HPDE6-E6E7 (cell line): ENCODE results near the gene POLR2E.
"Not testable (repeated sequence)": the region's sequence is repeated elsewhere in the genome, so short reads cannot be mapped to it uniquely, and the experiment has no call there.

Experiments used
- DNase-seq: peaks from one replicate; pipeline ENCODE4 v3.0.0; 2011; ENCODE audit warnings: missing footprints; ENCODE audit errors: extremely low spot score

The POLR2E gene

DNA sequence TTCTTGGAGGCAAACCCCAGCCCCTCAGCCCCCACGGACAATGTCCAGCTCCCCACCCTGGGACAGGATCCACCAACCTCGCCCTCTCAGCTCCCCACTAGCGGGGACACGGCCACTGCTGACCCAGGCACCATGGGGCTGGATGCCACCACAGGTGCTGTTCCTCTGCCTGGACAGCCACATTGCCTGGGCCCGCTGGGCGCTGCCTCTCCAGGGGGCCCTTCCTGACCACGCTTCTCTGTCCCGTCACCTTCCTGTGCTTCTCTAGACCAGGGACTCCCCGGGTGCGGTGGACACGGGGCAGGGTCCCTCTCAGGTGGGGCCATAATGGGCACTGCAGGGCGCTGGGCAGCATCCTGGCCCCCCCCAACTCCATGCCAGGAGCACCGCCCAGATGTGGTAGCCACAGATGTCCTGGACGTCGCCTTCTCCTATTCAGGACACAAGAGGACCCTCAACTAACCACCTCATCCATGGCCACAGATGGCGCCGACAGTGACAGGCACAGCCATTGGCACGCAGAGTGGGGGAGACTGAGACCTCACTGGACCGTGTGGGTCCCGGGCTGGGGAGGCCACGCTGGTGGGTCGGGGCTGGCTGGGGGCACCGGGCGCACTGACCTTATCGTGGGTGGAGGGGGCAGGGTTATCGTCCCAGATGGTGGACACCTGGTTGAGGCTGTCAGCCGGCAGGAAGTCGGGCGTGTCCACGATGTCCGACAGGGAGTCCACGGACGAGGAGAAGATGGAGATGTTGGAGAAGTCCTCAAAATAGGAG, 32.0 kb upstream of the POLR2E start:
- DNase-seq, result no peak

DNA sequence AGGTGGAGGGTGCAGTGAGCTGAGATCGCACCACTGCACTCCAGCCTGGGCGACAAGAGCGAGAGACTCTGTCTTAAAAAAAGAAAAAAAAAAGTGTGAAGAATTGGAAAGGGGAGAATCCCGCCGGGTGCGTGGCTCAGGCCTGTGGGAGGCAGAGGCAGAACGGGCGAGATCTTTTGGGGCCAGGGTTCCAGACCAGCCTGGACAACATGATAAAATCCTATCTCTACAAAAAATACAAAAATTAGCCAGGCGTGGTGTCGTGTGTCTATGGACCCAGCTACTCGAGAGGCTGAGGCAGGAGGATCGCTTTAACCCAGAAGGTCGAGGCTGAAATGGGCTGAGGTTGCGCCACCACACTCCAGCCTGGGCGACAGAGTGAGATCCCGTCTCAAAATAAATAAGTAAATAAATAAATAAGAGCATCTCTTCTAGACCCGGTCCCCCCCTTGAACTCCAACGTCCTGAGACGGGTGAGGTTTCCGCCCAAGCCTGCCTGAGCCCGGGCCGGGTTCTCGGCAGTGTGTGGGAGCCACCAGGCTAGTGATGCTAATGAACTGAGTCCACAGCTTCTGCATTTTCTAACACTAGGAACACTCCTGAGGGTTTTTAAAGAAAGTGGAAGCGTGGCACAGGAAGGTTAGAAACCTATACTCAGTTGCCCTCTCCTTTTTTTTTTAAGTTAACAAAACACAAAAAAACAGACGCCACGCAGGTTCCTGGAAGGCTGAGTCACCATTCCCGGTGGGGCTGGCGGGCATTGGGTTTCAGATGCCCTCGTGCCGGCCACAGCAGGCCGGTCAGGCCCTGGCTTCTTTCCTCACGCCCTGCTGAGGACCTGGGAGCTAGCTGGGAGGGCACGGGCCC, 30.7 kb upstream of the POLR2E start:
- DNase-seq, result no peak

DNA sequence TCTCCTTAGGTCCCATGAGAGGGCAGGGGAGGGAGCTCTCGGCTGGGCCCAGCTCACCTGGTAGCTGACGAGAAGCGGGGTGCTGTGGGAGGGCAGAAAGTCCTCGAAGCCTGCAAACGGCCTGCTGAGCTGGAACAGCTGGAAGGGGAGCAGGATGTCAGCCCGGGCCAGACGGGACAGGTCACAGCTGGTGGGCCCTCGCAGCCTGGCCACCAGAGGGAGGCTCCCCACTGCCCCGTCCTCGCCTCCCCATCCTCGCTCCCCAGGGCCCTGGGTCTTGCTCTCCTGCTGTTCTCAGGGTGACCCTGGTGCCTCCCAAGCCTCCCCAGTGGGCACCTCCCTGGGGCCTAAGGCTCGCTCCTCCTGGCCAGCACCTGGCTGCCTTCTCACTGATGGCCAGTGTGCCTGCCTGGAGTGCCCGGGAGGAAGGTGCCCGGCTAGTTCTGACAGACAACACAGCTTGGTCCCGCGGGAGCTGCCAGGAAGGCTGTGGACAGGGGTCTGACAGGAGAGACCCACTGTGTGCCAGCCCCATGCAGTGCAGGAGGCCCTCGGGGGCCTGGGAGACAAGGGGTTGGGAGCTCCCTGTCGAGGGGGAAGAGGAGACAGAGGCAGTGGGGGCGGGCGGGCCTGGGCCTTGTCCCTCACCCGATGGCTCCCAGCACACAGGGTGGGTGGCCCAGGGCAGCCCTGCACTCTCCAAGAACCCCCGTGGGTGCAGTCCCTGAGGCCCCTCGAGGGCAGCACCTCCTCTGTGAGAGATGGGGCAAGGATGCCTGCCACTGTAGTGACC, 28.9 kb upstream of the POLR2E start:
- no peak for DNase-seq

DNA sequence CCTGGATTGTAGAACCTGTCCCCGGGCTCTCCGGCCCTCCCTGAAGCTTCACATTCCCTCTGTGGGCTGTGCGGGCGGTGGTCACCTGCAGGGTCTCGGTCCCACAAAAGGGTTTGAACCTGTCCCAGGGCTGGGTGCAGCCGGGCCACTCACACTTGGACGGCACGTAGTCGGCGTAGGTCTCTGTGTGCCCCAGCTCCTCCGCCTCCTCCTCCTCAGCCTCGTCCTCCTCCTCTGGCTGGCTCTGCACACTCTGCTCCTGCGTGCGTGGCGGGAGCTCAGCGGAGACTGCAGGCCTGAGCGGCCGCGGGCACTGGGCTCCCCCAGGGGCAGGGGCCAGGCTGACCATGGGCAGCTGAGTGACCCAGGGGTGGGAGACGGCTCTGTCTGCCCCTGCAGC, 28.2 kb upstream of the POLR2E start:
- no peak for DNase-seq

DNA sequence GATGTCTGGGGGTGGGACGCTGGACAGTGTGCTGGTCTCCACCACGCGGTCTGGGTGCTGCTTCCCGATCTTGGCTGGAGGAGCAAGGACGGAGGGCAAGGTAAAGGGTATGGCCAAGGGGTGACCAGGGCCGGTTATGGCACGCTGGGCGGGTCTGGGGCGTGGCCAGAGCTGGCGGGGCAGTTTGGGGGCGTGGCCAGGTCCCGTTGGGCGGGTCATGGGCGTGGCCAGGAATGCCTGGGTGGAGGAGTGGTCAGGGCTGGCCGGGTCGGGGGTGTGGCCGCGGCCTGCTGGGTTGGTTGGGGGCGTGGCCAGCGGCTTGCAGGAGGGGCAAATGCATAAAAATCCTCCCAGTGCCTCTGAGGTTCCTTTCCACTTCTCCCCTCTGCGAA, 27.8 kb upstream of the POLR2E start:
- peak; percentile 80 for DNase-seq

DNA sequence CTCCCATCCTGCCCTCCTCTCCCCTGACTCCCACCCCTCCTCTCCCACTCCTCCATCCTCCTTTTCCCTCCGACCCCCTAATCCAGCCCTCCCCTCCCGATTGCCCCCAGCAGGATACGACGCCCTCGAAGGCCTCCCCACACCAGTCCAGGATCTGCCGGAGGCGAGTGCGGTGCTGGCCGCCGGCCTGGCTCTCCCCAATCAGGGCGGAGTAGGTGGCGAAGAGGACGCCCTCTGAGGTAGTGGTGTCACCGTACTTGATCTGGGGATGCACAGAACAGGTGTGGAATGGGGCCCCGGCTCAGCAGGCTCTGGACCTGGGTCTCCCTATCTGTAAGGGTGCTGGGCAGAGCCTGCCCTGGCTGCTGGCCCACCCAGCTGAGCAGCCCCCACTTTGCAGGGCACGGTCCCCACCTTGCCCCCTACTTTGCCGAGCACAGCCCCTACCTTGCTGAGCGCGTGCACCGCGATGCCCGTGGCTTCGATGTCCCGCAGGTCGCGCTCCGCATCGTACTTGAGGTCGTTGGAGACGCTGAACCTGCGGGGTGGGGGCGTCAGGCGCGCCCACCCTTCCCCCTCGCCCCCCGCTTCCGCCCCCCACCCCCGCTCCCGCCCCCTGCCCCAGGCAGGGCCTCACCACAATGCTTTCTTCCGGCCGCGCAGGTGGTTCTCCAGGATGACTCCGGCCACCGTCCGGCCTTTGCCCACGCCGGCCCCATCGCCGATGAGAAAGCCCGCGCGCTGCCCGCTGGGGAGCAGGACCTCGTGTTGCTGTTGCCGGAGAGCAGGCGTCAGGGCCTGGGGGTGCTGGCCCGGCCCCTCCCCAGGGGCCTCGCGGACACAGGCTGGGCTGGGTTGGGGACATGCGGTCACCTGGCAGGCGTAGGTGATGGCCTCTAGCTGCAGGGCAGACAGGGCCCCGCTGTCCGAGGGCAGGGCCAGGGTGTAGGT, 27.1 kb upstream of the POLR2E start:
- DNase-seq, result no peak

DNA sequence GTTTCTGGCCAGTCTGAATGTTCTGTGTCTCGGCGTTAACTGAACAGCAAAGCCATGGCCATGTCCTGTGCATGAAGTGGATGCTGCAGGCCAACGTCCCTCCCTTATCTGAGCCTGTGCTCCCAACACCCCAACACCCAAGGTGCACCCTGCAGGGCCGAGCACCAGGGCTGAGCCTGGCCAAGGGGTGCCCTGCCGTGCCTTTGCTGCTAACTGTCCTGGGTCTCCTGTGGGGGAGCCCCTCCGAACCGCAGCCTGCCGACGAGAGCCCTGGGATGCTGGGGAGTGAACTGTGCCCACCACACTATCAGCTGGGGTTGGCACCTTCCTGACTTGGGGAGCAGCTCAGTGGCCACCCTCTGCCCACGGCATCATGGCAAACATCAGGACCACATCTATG, 26.2 kb upstream of the POLR2E start:
- no peak for DNase-seq

DNA sequence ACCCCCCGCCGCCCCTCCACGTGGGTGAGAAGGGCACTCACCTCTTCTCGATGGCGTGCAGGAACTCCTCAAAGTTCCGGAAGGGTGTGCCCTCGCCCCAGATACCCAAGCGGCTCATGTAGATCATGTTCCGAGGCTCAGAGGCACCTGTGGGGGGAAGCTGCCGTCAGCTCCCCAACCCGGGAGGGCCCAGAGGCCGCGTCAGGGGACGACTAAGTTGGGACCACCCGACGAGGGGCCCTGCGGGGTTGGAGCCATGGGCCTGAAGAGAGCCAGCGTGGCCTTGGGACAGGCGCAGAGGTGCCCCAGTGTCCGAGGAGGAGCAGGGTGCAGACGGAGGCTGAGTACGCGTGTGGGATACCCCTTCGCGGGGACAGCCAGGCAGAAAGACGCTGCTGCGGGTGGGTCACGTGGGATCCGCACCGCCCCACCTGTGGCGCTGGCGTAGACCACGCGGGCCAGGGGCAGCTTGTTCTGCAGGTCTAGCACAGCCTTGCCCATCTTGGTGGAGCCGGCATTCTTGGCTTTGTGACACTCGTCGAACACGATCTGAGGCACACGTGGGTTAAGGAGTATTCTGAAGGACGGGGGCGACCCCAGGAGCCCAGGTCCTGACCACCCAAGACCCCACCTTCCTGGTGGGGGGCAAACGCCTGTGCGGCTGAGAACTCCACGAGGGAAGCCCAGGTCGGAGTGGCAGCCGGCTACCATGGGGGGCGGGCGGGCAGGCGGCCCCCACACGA, 24.5 kb upstream of the POLR2E start:
- DNase-seq, result no peak

DNA sequence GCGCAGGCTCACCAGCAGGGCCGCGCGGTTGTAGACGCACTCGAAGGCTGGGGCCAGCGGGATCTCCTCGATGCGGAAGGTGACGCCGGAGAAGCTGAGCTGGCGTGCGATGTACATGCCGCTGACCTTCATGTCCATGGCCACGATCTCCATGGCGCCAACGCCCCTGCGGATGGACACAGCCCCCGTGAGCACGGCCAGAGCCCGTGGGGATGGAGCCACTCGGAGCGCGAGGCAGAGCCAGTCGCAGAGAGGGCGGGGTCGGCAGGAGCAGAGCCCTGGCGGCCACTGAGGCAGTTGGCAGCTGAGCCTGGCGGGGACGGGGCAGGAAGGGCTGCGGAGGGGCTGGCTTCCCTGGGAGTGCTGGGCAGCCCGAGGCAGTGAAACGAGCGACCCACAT, 23.8 kb upstream of the POLR2E start:
- no peak for DNase-seq

DNA sequence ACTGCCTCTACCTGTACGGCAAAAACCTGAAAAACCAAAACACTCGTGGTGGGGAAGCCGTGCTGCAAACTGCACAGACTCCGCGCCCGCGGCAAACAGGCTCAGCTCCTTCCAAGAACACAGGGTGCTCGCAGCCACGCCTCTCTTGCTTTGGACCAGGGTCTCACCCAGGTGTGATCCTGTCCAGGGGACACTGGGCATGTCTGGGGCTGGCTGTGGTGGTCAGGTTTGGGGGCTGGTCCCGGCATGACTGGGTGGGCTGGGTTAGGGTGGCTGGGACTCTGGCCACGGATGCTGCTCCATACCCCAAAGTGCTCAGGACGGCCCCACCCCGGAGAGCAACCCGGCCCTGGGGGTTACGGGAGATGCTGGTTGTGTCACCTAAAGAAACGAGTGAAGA, 22.5 kb upstream of the POLR2E start:
- no peak for DNase-seq

DNA sequence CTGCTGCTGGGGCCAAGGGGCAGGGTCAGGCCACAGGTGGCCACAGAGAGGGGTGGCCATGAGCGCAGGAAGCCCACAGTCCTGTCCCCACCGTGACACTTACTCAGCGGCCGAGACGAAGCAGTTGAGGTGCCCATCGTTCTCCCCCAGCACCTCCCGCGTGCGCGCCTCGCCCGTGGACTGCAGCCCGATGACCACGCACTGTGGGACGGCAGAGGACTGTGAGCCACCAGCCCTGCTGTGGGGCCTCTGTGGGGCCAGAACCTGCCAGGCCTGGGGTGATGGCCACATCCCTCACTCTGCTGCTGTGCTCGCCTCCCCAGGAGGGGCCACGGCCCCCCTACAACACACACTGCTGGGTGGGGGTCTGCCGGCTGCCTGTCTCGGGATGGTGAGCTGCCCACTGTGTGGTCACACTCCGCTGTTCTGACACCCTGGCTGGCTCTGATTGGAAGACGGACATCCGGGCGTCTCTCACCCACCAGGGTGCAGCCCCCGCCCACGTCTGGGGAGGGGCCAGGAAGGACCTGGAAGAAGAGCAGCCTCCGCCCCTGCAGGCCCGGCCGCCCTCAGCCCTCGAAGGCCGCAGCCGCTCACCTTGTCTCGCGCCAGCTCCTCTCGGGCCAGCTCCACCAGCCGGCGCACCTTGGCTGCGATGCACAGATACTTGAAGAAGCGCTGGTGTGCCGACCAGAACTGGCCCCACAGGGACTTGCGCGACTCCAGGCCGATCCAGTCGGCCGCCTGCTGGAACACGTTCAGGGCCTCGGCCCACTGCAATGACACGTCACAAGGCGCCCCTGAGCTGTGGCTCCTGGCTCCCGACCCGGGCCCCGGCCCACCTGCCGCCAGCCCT, 21.8 kb upstream of the POLR2E start:
- no peak for DNase-seq

DNA sequence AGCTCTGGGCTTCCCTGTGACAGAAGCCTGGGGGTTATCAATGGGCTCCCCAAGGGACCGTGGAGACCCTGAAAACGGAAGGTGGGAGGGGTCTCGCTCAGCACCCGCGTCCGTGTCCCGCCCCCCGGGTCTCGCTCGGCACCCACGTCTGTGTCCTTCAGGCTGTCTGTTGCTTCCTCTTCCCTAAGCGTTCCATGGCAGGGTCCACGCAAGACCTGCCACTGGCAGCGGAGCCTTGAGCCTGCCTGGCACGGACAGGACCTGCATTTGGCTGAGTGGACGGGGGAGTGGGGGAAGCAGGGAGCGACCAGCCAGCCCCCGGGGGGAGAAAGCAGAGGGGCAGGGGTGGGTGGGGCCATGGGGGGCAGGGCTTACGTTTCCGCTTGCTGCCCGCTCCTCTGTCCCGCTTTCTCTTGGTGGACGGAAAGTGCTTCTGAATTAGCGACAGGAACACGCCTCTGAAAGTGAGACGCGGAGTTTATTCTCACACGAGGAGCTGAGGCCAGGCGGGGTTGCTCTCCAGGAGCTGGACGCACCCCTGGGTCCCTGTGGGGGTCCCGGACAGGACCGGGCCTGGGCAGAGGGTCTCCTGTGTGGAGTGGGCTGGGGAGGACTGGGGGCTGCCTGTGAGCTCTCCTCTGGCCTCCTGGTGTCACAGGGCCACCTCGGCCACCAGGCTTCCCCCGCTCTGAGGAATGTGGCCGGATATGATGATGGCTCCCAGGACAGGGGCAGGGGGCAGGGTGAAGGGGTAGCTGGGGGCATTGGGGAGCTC, 20.7 kb upstream of the POLR2E start:
- DNase-seq, result no peak

DNA sequence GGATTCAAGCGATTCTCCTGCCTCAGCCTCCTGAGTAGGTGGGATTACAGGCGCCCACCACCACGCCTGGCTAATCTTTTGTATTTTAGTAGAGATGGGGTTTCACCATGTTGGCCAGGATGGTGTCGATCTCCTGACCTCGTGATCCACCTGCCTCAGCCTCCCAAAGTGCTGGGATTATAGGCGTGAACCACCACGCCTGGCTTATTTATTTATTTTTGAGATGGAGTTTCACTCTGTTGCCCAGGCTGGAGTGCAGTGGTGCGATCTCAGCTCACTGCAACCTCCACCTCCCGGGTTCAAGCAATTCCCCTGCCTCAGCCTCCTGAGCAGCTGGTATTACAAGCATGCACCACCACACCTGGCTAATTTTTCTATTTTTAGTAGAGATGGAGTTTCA, 19.6 kb upstream of the POLR2E start:
- not testable (repeated sequence) for DNase-seq

DNA sequence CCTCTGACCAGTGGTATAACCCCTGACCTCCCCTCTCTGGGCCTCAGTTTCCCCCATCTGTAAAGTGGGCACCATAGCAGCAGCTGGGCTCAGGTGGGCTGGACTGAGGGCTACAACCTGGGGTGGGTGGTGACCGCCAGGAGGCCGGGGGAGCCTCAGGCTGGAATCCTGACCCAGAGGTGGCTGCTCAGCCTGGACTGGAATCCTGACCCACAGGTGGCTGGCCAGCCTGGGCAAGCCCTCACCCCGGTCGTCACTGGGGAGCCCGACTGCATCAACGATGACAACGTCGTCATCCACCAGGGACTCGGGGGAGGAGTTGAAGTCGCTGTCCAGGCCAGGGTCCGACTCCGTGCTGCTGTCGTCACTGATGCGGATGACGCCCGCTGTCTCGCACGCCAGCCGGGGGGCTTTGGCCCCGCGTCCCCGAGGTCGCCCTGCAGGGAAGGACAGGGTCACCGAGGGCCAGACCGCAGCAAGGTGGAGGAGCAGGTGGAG, 18.9 kb upstream of the POLR2E start:
- no peak for DNase-seq

DNA sequence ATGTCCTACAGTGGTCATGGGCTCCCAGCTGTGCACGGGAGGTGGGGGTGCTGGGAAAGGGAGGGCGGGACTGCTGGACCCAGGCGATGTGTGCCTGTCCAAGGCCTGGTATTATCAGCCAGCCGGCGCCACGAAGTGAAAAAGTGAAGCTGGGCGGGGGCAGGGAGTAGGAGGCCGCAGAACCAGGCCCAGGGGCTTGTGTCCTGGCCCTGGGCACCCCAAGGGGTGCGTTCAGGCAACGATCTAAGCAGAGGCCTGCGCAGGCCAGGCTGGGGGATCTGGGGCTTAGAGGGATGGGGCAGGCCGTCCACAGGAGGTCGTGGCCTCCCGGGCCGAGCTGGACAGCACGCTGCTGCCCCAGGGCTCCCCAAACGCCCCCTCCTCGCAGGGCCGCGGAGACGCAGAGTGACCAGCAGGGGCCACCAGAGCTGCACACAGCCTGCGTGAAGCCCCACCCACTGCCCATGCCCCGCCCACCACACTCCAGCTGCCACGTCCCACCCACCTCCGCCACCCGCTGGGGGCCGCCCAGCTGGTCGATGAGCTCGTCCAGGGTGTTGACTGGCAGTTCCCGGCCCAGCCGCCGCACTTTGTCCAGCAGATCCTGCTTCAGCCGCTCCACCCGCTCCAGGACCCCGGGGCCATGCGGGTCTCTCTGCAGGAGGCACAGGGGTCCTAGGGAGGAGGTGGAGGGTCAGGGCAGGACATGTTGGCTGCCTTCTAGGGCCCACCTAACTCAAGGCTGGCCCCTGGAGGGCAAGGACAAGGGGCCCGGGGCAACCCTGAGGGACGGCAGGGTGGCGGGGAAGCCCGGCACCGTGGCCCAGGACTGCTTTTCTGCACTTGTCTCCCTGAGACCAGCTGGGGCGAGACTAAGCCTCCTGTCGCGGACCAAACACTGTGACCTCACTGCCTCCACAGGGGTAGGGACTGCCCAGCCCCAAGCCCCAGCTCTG, 18.1 kb upstream of the POLR2E start:
- no peak for DNase-seq

DNA sequence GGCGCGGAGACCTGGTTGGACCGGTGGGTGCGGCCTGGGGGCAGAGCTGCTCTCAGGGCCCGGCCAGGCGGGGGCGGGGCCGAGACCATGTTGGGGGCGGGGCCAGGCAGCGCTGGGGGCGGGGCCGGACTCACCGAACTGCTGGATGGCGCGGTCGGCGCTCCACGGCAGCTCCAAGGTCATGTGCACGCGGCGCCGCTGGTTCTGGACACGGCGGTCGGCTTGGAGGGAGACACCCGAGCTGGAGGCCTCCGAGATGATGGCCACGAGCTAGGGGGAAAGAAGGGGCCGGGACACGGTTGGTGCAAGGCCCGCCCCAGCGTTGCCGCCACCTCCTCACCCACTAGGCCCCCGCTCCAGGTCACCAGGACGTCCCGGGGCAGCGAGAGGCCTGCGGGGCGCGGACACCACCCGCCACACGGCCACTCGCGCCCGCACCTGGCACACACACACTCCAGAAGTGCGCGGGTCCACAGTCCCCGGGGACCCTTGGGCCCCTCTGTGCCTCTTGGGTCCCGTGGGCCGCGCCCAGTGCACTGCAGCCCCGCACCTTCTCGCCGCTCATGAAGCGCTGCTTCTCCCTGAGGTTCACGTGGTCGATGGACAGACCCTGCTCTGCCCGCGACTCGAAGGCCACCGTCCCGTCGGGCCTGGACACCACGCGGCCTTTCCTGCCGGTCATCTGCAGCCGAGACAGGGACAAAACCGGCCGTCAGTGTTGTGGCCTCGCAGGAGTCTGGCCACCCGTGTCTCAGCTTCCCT, 17.3 kb upstream of the POLR2E start:
- DNase-seq, result no peak
